ENCODE data around the gene DKK2.

GRCh38 chr4:106967892-106968291 is 68.2 kb downstream of the DKK2 start:
- TF ChIP-seq CTCF (IDR thresholded peaks at IDR 0.05) (no peak), POLR2A (IDR thresholded peaks at IDR 0.05) (no peak)
